ENCODE results near the gene SOCS4. TPM values are rescaled to one million over a fixed set of nuclear protein-coding genes. Genes with fewer than 3 reads are reported as not detected.

Gene SOCS4
- total RNA-seq, 2 donors from 2014 or later, result 28.0 to 32.0 TPM

DNA sequence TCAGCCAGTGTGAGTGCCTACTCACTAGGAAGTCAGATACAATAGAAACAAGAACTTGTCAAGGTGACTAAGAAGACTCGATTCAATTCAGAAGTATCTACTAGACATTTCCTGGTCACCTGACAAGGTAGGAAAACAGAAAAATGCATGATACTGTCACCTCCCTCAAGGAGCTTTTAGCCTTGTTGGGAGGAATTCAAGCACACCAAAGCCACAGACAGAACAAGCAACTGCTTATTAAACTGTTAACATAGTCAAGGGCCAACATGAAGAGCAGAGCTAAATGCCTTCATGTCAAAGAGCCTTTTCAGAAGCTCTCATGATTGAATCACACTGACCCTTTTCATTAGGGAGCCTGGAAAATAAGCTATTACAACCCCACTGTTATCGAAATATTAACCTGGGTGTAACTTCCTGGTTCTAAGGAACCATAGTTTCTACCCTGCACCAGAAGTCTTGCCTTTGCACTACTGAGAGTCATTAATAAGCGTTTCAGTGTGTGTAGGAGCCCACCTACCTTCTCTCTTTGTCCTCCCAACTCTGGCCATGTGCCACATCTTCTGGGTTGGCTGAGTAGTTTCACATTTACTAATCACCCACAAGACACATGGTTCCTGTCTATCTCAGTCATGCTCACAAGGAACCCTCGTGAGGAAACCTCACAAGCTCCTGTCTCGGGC is 71.0 kb downstream of the SOCS4 start:
- H3K9me3 ChIP-seq (ENCODE audit: control insufficient read depth, low read length), result no peaks in the 10 kb centered on the region
- no peak overlapping the region for H3K27ac Mint-ChIP-seq
- no peak for TF ChIP-seq CTCF (conservative IDR thresholded peaks at IDR 0.05)
- H3K4me3 ChIP-seq (ENCODE audit: low read length), result no peak overlapping the region
- H3K27me3 ChIP-seq (ENCODE audit: control insufficient read depth, insufficient read depth, low read length, poor library complexity, severe bottlenecking), result no peaks in the 10 kb centered on the region
- H3K4me3 Mint-ChIP-seq, result no peak overlapping the region
- H3K9me3 Mint-ChIP-seq, result no peaks in the 10 kb centered on the region
- H3K27me3 Mint-ChIP-seq (ENCODE audit: insufficient read depth), result no peaks in the 10 kb centered on the region
- H3K9ac ChIP-seq (ENCODE audit: extremely low read depth, low read length, poor library complexity, severe bottlenecking), result no peak overlapping the region
- H3K4me1 Mint-ChIP-seq, result peaks cover 14% of the 10 kb centered on the region
- H3K4me1 ChIP-seq (ENCODE audit: control insufficient read depth, insufficient read depth, low read length), result peaks cover 9% of the 10 kb centered on the region
- H3K27ac ChIP-seq (ENCODE audit: low read depth, low read length), result no peak overlapping the region
- H3K36me3 Mint-ChIP-seq (ENCODE audit: low read depth), result no peaks in the 10 kb centered on the region
- WGBS, 2 experiments (ENCODE audit: insufficient coverage in 1 of 2, insufficient read length in 1 of 2), result 93% methylated on average over 3 to 5 of the region's 5 CpGs
- DNase-seq, result no peak
- H3K36me3 ChIP-seq (ENCODE audit: control insufficient read depth, insufficient read depth, low read length), result no peaks in the 10 kb centered on the region

DNA sequence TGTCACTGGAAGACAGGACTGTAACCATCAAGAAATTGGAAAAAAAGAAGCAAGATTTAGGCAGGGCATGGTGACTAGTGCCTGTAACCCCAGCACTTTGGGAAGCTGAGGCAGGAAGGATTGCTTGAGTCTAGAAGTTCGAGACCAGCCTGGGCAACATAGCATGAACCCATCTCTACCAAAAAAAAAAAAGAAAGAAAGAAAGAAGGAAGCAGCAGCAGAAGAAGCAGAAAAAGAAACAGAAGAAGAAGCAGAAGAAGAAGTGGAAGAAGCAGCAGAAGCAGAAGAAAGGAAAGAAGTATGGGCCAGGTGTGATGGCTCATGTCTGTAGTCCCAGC is 71.5 kb downstream of the SOCS4 start:
- Mint-ChIP-seq H3K27me3 (ENCODE audit: insufficient read depth) (no peaks in the 10 kb centered on the region), H3K27ac (no peak overlapping the region), H3K4me1 (peaks cover 19% of the 10 kb centered on the region), H3K9me3 (no peaks in the 10 kb centered on the region), H3K4me3 (no peak overlapping the region), H3K36me3 (ENCODE audit: low read depth) (no peaks in the 10 kb centered on the region)
- peaks cover 10% of the 10 kb centered on the region for H3K4me1 ChIP-seq (ENCODE audit: control insufficient read depth, insufficient read depth, low read length)
- no peaks in the 10 kb centered on the region for H3K36me3 ChIP-seq (ENCODE audit: control insufficient read depth, insufficient read depth, low read length)
- WGBS, 2 experiments (ENCODE audit: insufficient coverage in 1 of 2, insufficient read length in 1 of 2), result 80% methylated on average over 1 of the region's 1 CpG; no CpG with 5 or more reads in 1 of the 2 experiments
- H3K27ac ChIP-seq (ENCODE audit: low read depth, low read length), result no peak overlapping the region
- no peak overlapping the region for H3K9ac ChIP-seq (ENCODE audit: extremely low read depth, low read length, poor library complexity, severe bottlenecking)
- no peak for DNase-seq
- no peak overlapping the region for H3K4me3 ChIP-seq (ENCODE audit: low read length)
- H3K27me3 ChIP-seq (ENCODE audit: control insufficient read depth, insufficient read depth, low read length, poor library complexity, severe bottlenecking), result no peaks in the 10 kb centered on the region
- no peaks in the 10 kb centered on the region for H3K9me3 ChIP-seq (ENCODE audit: control insufficient read depth, low read length)
- TF ChIP-seq CTCF (conservative IDR thresholded peaks at IDR 0.05), result no peak

Other genes with a start within 250 kb of the SOCS4 start
- 10 to 100 TPM; 18.3 to 18.7 TPM for gene GCH1, start 124.4 kb upstream of the SOCS4 start, total RNA-seq
- 10 to 100 TPM; 63.4 to 99.3 TPM for gene WDHD1, start 137 bp upstream of the SOCS4 start, total RNA-seq
- gene MAPK1IP1L, start 24.4 kb downstream of the SOCS4 start, total RNA-seq, result 100 to 1,000 TPM; 122 to 153 TPM
- 1 to 10 TPM; 1.0 to 2.0 TPM for gene LGALS3, start 102.0 kb downstream of the SOCS4 start, total RNA-seq
- 100 to 1,000 TPM in 1 of 2 donors, 10 to 100 TPM in 1; 71.1 to 112 TPM for gene DLGAP5, start 164.3 kb downstream of the SOCS4 start, total RNA-seq
- gene FBXO34, start 244.2 kb downstream of the SOCS4 start, total RNA-seq, result 10 to 100 TPM; 44.1 to 51.6 TPM